B cell (primary cell): Measurements from ENCODE around the gene USPL1. TPM values are rescaled to one million over a fixed set of nuclear protein-coding genes. Genes with fewer than 3 reads are reported as not detected.
A peak's percentile ranks its signal among the peaks of the same experiment; 100 is the strongest.

Experiments used
- ATAC-seq: fragments of 200-7000 bp; cut with Tn5 transposase; one replicate; pipeline ENCODE4 v1.10.0; 2021; ENCODE audit warnings: low read depth, mild to moderate bottlenecking, moderate number of reproducible peaks, moderate library complexity
- CTCF ChIA-PET: fragments of 350-600 bp; sonication (Branson Sonifier 250); formaldehyde crosslinking; loops from one replicate; lab custom pipeline; 2021; ENCODE audit warnings: antibody characterized with exemption, inconsistent platforms; lab: Charles Lee
- POLR2A ChIA-PET: fragments of 350-600 bp; sonication (Branson Sonifier 250); formaldehyde crosslinking; loops from one replicate; lab custom pipeline; 2021; ENCODE audit warnings: antibody characterized with exemption; lab: Charles Lee
- DNase-seq: peaks from one replicate; pipeline ENCODE4 v3.0.0; 2013
- H2AFZ ChIP-seq: 2 replicates; pipeline ENCODE4 v1.6.1; 2012; ENCODE audit warnings: mild to moderate bottlenecking, low read depth, low read length; ENCODE audit not compliant: insufficient read depth, poor library complexity, severe bottlenecking
- H3K27ac ChIP-seq, 2 donors: 1 replicate in 1 of 2; 2 replicates in 1 of 2; pipeline ENCODE4 v1.5.1; 2012 to 2013; ENCODE audit warnings: low read length in 2 of 2, mild to moderate bottlenecking in 2 of 2, moderate library complexity in 1 of 2
- H3K27me3 ChIP-seq, 4 experiments: fragments of 200-600 bp in 1 of 4; sonication (generic) in 1 of 4; replicated peaks in 1 of 4; 1 replicate in 2 of 4; 2 replicates in 2 of 4; pipeline versions ENCODE4 v1.6.1 to v1.7.0; 2013 to 2016; ENCODE audit warnings: low read length in 3 of 4, mild to moderate bottlenecking in 2 of 4, mixed read lengths in 1 of 4, moderate library complexity in 1 of 4; ENCODE audit not compliant: insufficient read depth in 4 of 4, control insufficient read depth in 3 of 4; ENCODE audit errors: control extremely low read depth in 1 of 4
- H3K36me3 ChIP-seq, 2 experiments: replicated peaks in 1 of 2; 1 replicate in 1 of 2; 2 replicates in 1 of 2; pipeline versions ENCODE4 v1.6.1 to v1.7.1; 2013; ENCODE audit warnings: low read length in 1 of 2; ENCODE audit not compliant: insufficient read depth in 2 of 2, control insufficient read depth in 1 of 2; ENCODE audit errors: control extremely low read depth in 1 of 2, extremely low read depth in 1 of 2
- H3K4me1 ChIP-seq, 2 donors: fragments of 200-600 bp in 1 of 2; sonication (generic) in 1 of 2; 1 replicate in 1 of 2; 2 replicates in 1 of 2; pipeline versions ENCODE4 v1.5.1 to v1.6.1; 2013 to 2017; ENCODE audit warnings: low read length in 2 of 2; ENCODE audit not compliant: control insufficient read depth in 2 of 2, insufficient read depth in 2 of 2
- H3K4me2 ChIP-seq: replicated peaks from 2 replicates; pipeline ENCODE3; 2012; ENCODE audit warnings: mild to moderate bottlenecking, low read depth, low read length; ENCODE audit not compliant: poor library complexity, severe bottlenecking
- H3K4me3 ChIP-seq, 5 experiments: fragments of 200-600 bp in 1 of 5; sonication (generic) in 1 of 5; 1 replicate in 3 of 5; 2 replicates in 2 of 5; pipeline versions ENCODE4 v1.5.1 to v1.7.0; 2011 to 2016; ENCODE audit warnings: low read length in 4 of 5, mild to moderate bottlenecking in 4 of 5, low read depth in 2 of 5, control low read depth in 1 of 5, moderate library complexity in 1 of 5; ENCODE audit not compliant: insufficient read depth in 1 of 5; ENCODE audit errors: control extremely low read depth in 1 of 5, extremely low read depth in 1 of 5
- H3K79me2 ChIP-seq: fragments of 200-600 bp; sonication (generic); one replicate; pipeline ENCODE4 v1.6.0; 2016; ENCODE audit warnings: low read length; ENCODE audit not compliant: control insufficient read depth, insufficient read depth
- H3K9ac ChIP-seq: fragments of 200-600 bp; sonication (generic); 2 replicates; pipeline ENCODE4 v1.6.1; 2017; ENCODE audit warnings: mild to moderate bottlenecking, low read length, moderate library complexity
- H3K9me3 ChIP-seq, 3 donors: one replicate each; pipeline versions ENCODE4 v1.6.1 to v1.7.1; 2013; ENCODE audit warnings: low read length in 2 of 3; ENCODE audit not compliant: control insufficient read depth in 2 of 3, insufficient read depth in 1 of 3; ENCODE audit errors: control extremely low read depth in 1 of 3
- H4K20me1 ChIP-seq: 2 replicates; pipeline ENCODE4 v1.6.0; 2012; ENCODE audit warnings: mild to moderate bottlenecking, low read length; ENCODE audit not compliant: insufficient read depth, control insufficient read depth, poor library complexity, severe bottlenecking
- H3K27ac Mint-ChIP-seq: one replicate; pipeline ENCODE4 v1.8.0; 2021; ENCODE audit warnings: mixed read lengths
- H3K27me3 Mint-ChIP-seq: one replicate; pipeline ENCODE4 v1.8.0; 2021; ENCODE audit warnings: mixed read lengths
- H3K4me1 Mint-ChIP-seq: one replicate; pipeline ENCODE4 v1.8.0; 2021; ENCODE audit warnings: mixed read lengths
- H3K4me3 Mint-ChIP-seq: one replicate; pipeline ENCODE4 v1.8.0; 2021; ENCODE audit warnings: mixed read lengths
- H3K9me3 Mint-ChIP-seq: one replicate; pipeline ENCODE4 v1.8.0; 2022; ENCODE audit warnings: mixed read lengths; ENCODE audit not compliant: insufficient read depth
- CTCF ChIP-seq: fragments of 200-600 bp; IDR thresholded peaks from one replicate; pipeline ENCODE4 v1.8.0; 2022; ENCODE audit warnings: antibody characterized with exemption, mild to moderate bottlenecking
- EZH2 ChIP-seq: IDR thresholded peaks from 2 replicates; pipeline ENCODE4 v1.6.1; 2012; ENCODE audit warnings: borderline replicate concordance, low read depth, mild to moderate bottlenecking, moderate library complexity, low read length; ENCODE audit not compliant: insufficient read depth, poor library complexity, severe bottlenecking
- WGBS: methylation state at CpG from one replicate; pipeline ENCODE4 v1.1.5; 2013; ENCODE audit warnings: missing lambda C conversion rate; ENCODE audit not compliant: insufficient coverage; 5-methylcytosine and 5-hydroxymethylcytosine counted together
- intact Hi-C: fragments of 100-400 bp; cut with micrococcal nuclease; formaldehyde crosslinking; loops from one replicate; pipeline ENCODE4 v1.10.0; 2022
- polyA plus RNA-seq: library from polyadenylated mRNA; depleted of rRNA; stranded (reverse); fragments of >200 nt; gene quantifications from 2 replicates; pipeline ENCODE4 v1.2.3, GENCODE V29; 2012
- total RNA-seq, 2 donors: library from RNA; stranded (reverse); fragments of 120-200 nt in 1 of 2; gene quantifications; 1 replicate in 1 of 2; 2 replicates in 1 of 2; pipeline versions ENCODE4 v1.2.3 to v1.2.4, GENCODE V29; 2013 to 2022

The USPL1 gene
- total and polyA plus RNA-seq, 2 donors (not counting 1 experiment from before 2014, with no cell fraction given), result 30.2 to 55.8 TPM

- no peak for ATAC-seq
- no peaks in the 10 kb centered on the region for H3K27me3 Mint-ChIP-seq
- no peak overlapping the region for H3K4me3 ChIP-seq
- no peaks in the 10 kb centered on the region for H3K9me3 ChIP-seq
- H3K9me3 Mint-ChIP-seq, result no peaks in the 10 kb centered on the region
- H3K27ac Mint-ChIP-seq, result no peak overlapping the region
- H3K4me2 ChIP-seq, result peak overlapping the region; percentile 86
- CTCF ChIA-PET, result interaction anchor here (0.9 to 1.5 kb wide), 2 partner anchors 38 to 45 kb away, joined by 3 to 4 read pairs; no protein-coding TSS in a partner anchor
- no peak overlapping the region for H2AFZ ChIP-seq
- no peak overlapping the region for H3K9ac ChIP-seq
- POLR2A ChIA-PET, result no interaction called here
- peak overlapping the region in 1 of 2 donors; percentile 83 for H3K27ac ChIP-seq
- no peaks in the 10 kb centered on the region for H4K20me1 ChIP-seq
- peaks cover 30% of the 10 kb centered on the region for H3K4me1 Mint-ChIP-seq
- no peak for DNase-seq
- H3K4me1 ChIP-seq, result peaks cover 22 to 24% of the 10 kb centered on the region in 2 donors
- peaks cover 78% of the 10 kb centered on the region for H3K79me2 ChIP-seq
- peaks cover 5 to 36% of the 10 kb centered on the region in 2 experiments for H3K36me3 ChIP-seq
- no peaks in the 10 kb centered on the region for H3K27me3 ChIP-seq
- intact Hi-C loops, result no loop called here
- WGBS, result no CpG with 5 or more reads among the region's 3 CpGs
- TF ChIP-seq EZH2 (no peak), CTCF (no peak)
- no peak overlapping the region for H3K4me3 Mint-ChIP-seq
These were observed 3.2 kb downstream of the USPL1 start for GRCh38 chr13:30620941-30621340.

GRCh38 chr13:30622551-30622950 lies 4.8 kb downstream of the USPL1 start:
- intact Hi-C loops, result no loop called here
- H3K27me3 ChIP-seq, result no peaks in the 10 kb centered on the region
- H3K27ac ChIP-seq, result no peak overlapping the region
- no peak overlapping the region for H3K4me2 ChIP-seq
- ATAC-seq, result no peak
- H3K9me3 ChIP-seq, result no peaks in the 10 kb centered on the region
- Mint-ChIP-seq H3K4me3 (no peak overlapping the region), H3K27me3 (no peaks in the 10 kb centered on the region), H3K4me1 (peaks cover 35% of the 10 kb centered on the region), H3K27ac (no peak overlapping the region), H3K9me3 (no peaks in the 10 kb centered on the region)
- no peak for DNase-seq
- peaks cover 84% of the 10 kb centered on the region for H3K79me2 ChIP-seq
- H3K36me3 ChIP-seq, result peaks cover 5 to 40% of the 10 kb centered on the region in 2 experiments
- H2AFZ ChIP-seq, result no peak overlapping the region
- no peaks in the 10 kb centered on the region for H4K20me1 ChIP-seq
- CTCF ChIA-PET, result interaction anchor here (1.5 kb wide), 1 partner anchor 36 kb away, joined by 3 read pairs; no protein-coding TSS in a partner anchor
- peaks cover 27 to 28% of the 10 kb centered on the region in 2 donors for H3K4me1 ChIP-seq
- TF ChIP-seq EZH2, result no peak
- no peak for TF ChIP-seq CTCF
- POLR2A ChIA-PET, result no interaction called here
- no CpG with 5 or more reads among the region's 1 CpG for WGBS
- no peak overlapping the region for H3K4me3 ChIP-seq
- no peak overlapping the region for H3K9ac ChIP-seq
